ENCODE measurements around the gene ZFAND2A. TPM values are rescaled to one million over a fixed set of nuclear protein-coding genes. Genes with fewer than 3 reads are reported as not detected.

ZFAND2A gene
- total RNA-seq, 6 experiments from 2014 or later = 14.3 to 20.8 (median 18.0) TPM

GRCh38 chr7:1189986-1190772 lies 30.2 kb upstream of the ZFAND2A start:
- Mint-ChIP-seq H3K4me3 (no peak overlapping the region), H3K9me3 (no peaks in the 10 kb centered on the region), H3K27ac (no peak overlapping the region), H3K36me3 (ENCODE audit: low read depth) (no peaks in the 10 kb centered on the region), H3K4me1 (ENCODE audit: low read depth) (peaks cover 8% of the 10 kb centered on the region), H3K27me3 (ENCODE audit: insufficient read depth) (peaks cover 39% of the 10 kb centered on the region)
- DNase-seq = no peak
- no peak for TF ChIP-seq CTCF (IDR thresholded peaks at IDR 0.05)

GRCh38 chr7:1188720-1189294 lies 28.8 kb upstream of the ZFAND2A start:
- H3K36me3 Mint-ChIP-seq (ENCODE audit: low read depth) = no peaks in the 10 kb centered on the region
- peaks cover 8% of the 10 kb centered on the region for H3K4me1 Mint-ChIP-seq (ENCODE audit: low read depth)
- no peak for TF ChIP-seq CTCF (IDR thresholded peaks at IDR 0.05)
- H3K9me3 Mint-ChIP-seq = no peaks in the 10 kb centered on the region
- no peak for DNase-seq
- peaks cover 30% of the 10 kb centered on the region for H3K27me3 Mint-ChIP-seq (ENCODE audit: insufficient read depth)
- no peak overlapping the region for H3K4me3 Mint-ChIP-seq
- no peak overlapping the region for H3K27ac Mint-ChIP-seq

- no peak for TF ChIP-seq CTCF (IDR thresholded peaks at IDR 0.05)
- no peak for DNase-seq
- peaks cover 8% of the 10 kb centered on the region for H3K4me1 Mint-ChIP-seq (ENCODE audit: low read depth)
- H3K9me3 Mint-ChIP-seq = no peaks in the 10 kb centered on the region
- H3K4me3 Mint-ChIP-seq = no peak overlapping the region
- peaks cover 35% of the 10 kb centered on the region for H3K27me3 Mint-ChIP-seq (ENCODE audit: insufficient read depth)
- no peak overlapping the region for H3K27ac Mint-ChIP-seq
- no peaks in the 10 kb centered on the region for H3K36me3 Mint-ChIP-seq (ENCODE audit: low read depth)
These were observed 27.1 kb upstream of the ZFAND2A start for GRCh38 chr7:1187127-1187526.

- H3K4me3 Mint-ChIP-seq = no peak overlapping the region
- H3K36me3 Mint-ChIP-seq (ENCODE audit: low read depth) = no peaks in the 10 kb centered on the region
- no peak overlapping the region for H3K27ac Mint-ChIP-seq
- no peak for TF ChIP-seq CTCF (IDR thresholded peaks at IDR 0.05)
- H3K9me3 Mint-ChIP-seq = no peaks in the 10 kb centered on the region
- DNase-seq = no peak
- H3K27me3 Mint-ChIP-seq (ENCODE audit: insufficient read depth) = peaks cover 32% of the 10 kb centered on the region
- H3K4me1 Mint-ChIP-seq (ENCODE audit: low read depth) = peaks cover 11% of the 10 kb centered on the region
These were observed 21.6 kb upstream of the ZFAND2A start for GRCh38 chr7:1181640-1182039.

- Mint-ChIP-seq H3K27ac (no peak overlapping the region), H3K9me3 (no peaks in the 10 kb centered on the region), H3K27me3 (ENCODE audit: insufficient read depth) (peaks cover 28% of the 10 kb centered on the region), H3K4me3 (no peak overlapping the region), H3K4me1 (ENCODE audit: low read depth) (peaks cover 17% of the 10 kb centered on the region), H3K36me3 (ENCODE audit: low read depth) (no peaks in the 10 kb centered on the region)
- DNase-seq = no peak
- no peak for TF ChIP-seq CTCF (IDR thresholded peaks at IDR 0.05)
These were observed 21.0 kb upstream of the ZFAND2A start for GRCh38 chr7:1181031-1181430.

Data from HFFc6 (cell line).